Measurements from ENCODE around the gene OSBPL5. TPM values are rescaled to one million over a fixed set of nuclear protein-coding genes. Genes with fewer than 3 reads are reported as not detected.
A peak's percentile ranks its signal among the peaks of the same experiment; 100 is the strongest.

OSBPL5 gene
- total and polyA plus RNA-seq, 10 donors = 5.1 to 91.2 (median 51.0) TPM

DNA sequence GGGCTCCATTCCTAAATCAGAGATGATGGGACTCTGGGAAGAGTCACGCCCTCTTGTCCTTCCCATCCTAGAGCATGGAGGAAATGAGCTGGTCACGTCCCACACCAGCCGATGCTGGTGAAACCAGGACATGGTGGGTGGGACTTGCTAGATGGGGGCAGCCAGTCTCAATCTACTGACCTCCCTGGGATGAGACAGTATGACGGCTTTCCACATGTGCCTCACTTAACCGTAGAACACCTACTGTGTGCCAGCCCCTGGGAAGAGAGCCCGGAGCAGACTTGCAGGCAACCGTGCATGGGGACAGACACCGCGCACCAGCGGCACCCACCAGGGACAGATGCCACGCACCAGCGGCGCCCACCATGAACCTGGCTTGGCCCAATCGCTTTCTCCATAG lies 3.8 kb downstream of the OSBPL5 start:
- H3K9me3 ChIP-seq = no peaks in the 10 kb centered on the region
- intact Hi-C loops (cut with DNase I; ENCODE audit: low total_unique reads) = no loop called here
- peak overlapping the region in 2 of 8 donors; percentile 19 to 65 for H3K4me3 ChIP-seq
- no peaks in the 10 kb centered on the region for H3K36me3 ChIP-seq
- TF ChIP-seq POLR2AphosphoS5 (IDR thresholded peaks at IDR 0.05) = peak in 1 of 3 donors; percentile 17
- no peak for TF ChIP-seq CTCF (IDR thresholded peaks at IDR 0.05 in 8 of 11, conservative IDR thresholded peaks at IDR 0.05 in 3 of 11)
- H3K4me1 ChIP-seq = peaks cover 4 to 97% (median 63%) of the 10 kb centered on the region in 6 donors
- DNase-seq = peak; percentile 65
- 71 to 86% (median 82%) methylated on average over 12 to 14 of the region's 14 CpGs for WGBS, 5 donors
- H3K27ac ChIP-seq = peak overlapping the region in 6 of 8 donors; percentile 49 to 87 (median 72)
- peaks cover 0 to 32% (median 6%) of the 10 kb centered on the region in 7 donors for H3K27me3 ChIP-seq (replicated peaks in 1 of 7)

DNA sequence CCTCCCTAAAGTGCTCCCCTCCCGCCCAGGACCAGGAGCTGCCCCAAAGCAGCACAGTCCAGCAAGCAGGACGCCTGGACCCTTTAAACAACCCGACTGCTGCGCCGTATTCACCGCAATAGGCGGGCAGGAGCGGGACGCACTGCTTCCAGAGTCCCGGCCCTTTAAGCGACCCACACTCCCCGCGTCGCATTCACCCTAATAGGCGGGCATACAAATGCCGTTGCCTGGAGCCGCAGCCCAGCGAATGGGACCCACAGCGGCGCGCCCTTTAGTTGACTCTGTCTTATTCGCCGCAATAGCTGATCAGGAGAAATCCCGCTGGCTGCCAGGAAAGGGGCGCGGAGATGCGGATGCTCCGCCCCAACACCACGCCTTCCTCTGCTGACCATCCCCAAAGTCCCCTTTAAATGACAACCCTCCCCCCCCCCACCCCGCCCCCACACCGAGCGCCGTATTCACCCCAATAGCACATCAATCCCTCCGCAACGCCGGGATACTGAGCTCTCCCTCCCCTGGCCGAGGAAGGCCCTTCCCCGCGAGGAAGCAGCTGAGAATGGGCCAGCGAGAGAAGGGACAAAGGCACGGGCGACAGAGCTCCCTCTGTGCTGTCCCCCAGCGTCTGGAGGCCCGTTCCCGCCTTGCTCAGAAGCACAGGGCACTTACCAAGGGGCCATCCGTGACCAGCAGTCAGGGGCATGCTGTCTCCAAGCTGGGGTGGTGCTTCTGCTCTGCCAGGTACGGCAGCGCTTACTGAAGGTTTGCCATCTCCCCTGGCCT lies 4.7 kb downstream of the OSBPL5 start:
- H3K9me3 ChIP-seq = no peaks in the 10 kb centered on the region
- no peak for TF ChIP-seq CTCF (IDR thresholded peaks at IDR 0.05 in 8 of 11, conservative IDR thresholded peaks at IDR 0.05 in 3 of 11)
- peak in 2 of 3 donors; percentile 63 to 67 for TF ChIP-seq POLR2AphosphoS5 (IDR thresholded peaks at IDR 0.05)
- TF ChIP-seq POLR2A (IDR thresholded peaks at IDR 0.05) = no peak
- DNase-seq = peak; percentile 88
- H3K27ac ChIP-seq = peak overlapping the region in 7 of 8 donors; percentile 49 to 87 (median 71)
- intact Hi-C loops (cut with DNase I; ENCODE audit: low total_unique reads) = no loop called here
- H3K27me3 ChIP-seq (replicated peaks in 1 of 7) = peaks cover 0 to 24% (median 6%) of the 10 kb centered on the region in 7 donors
- peaks cover 4 to 97% (median 60%) of the 10 kb centered on the region in 6 donors for H3K4me1 ChIP-seq
- H3K36me3 ChIP-seq = no peaks in the 10 kb centered on the region
- H3K4me3 ChIP-seq = peak overlapping the region; percentile 19 to 65 (median 36)
- WGBS, 5 donors = 9 to 18% (median 10%) methylated on average over 44 to 48 of the region's 48 CpGs

- Histone ChIP-seq H3K4me1 (peaks cover 4 to 99% (median 59%) of the 10 kb centered on the region in 6 donors), H3K9me3 (no peaks in the 10 kb centered on the region), H3K36me3 (no peaks in the 10 kb centered on the region), H3K27me3 (replicated peaks in 1 of 7) (peaks cover 0 to 15% (median 3%) of the 10 kb centered on the region in 7 donors), H3K27ac (peak overlapping the region in 7 of 8 donors; percentile 49 to 87 (median 71)), H3K4me3 (peak overlapping the region; percentile 19 to 65 (median 36))
- WGBS, 5 donors = 53 to 77% (median 58%) methylated on average over 9 to 14 of the region's 14 CpGs
- intact Hi-C loops (cut with DNase I; ENCODE audit: low total_unique reads) = no loop called here
- DNase-seq = peak; percentile 69
- TF ChIP-seq CTCF (IDR thresholded peaks at IDR 0.05 in 8 of 11, conservative IDR thresholded peaks at IDR 0.05 in 3 of 11) = no peak
- peak in 2 of 3 donors; percentile 8 to 43 for TF ChIP-seq POLR2AphosphoS5 (IDR thresholded peaks at IDR 0.05)
- TF ChIP-seq POLR2A (IDR thresholded peaks at IDR 0.05) = no peak
Measured at GRCh38 chr11:3159296-3160190, 5.6 kb downstream of the OSBPL5 start.
